Measurements from ENCODE around the gene C20orf202. TPM values are rescaled to one million over a fixed set of nuclear protein-coding genes. Genes with fewer than 3 reads are reported as not detected.

Gene C20orf202
- polyA plus RNA-seq, 3 donors = 0.12 TPM; not detected in 2

- intact Hi-C loops (cut with micrococcal nuclease) = no loop called here
- no peak for TF ChIP-seq CTCF (IDR thresholded peaks at IDR 0.05)
- 54% methylated on average over 11 of the region's 13 CpGs for WGBS (ENCODE audit: insufficient coverage)
Measured at GRCh38 chr20:1184260-1184637, 19.0 kb upstream of the C20orf202 start.

DNA sequence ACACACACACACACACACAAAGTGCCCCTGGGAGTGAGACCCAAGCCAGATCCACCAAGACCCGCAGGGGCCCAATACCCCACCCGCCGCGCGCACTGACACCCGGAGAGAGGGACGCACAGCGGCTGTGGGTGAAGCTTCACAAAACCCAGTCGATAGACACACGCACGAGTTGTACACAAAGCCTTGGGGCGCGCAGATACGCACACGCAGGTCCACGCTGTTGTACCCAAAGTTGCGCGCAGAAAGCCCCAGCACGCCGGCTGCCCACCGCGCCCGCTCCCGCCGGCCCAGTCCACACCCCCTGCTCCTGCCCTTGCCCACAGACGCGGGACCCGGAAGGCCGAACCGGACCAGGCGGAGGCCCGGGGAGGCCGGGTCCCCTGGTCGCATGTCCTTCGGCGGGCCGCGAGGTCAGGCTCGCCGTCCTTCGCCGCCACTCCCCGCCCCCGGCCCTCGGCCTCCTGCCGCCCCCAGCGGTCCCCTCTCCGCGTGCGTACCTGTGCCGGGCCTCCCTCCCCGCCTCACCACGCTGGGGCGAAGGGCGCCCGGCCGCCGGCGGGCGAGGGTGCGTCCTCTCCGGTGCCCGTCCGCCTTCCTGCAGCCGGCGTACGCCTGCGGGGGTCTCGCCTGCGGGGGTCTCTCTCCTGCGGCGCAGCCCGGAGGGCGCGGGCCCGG lies 18.5 kb upstream of the C20orf202 start, which contains the start of gene TMEM74B:
TMEM74B (minus strand) TSS at position 344 of the 678 bp plus-strand sequence. CDS start 1,180 bp downstream, outside the sequence.
- H3K27ac ChIP-seq (ENCODE audit: low read depth in 1 of 2, low read length in 2 of 2) = no peak within 1 kb of the TSS
- peak within 1 kb of the TSS; percentile 36 for H3K4me2 ChIP-seq (replicated peaks; ENCODE audit: extremely low read depth, low read length, poor library complexity, severe bottlenecking)
- H3K27me3 ChIP-seq (ENCODE audit: control insufficient read depth in 2 of 2, insufficient read depth in 2 of 2, low read length in 2 of 2) = peaks cover 25 to 37% of the 10 kb centered on the region in 2 donors
- intact Hi-C loops (cut with micrococcal nuclease) = no loop called here
- no peak within 1 kb of the TSS for H2AFZ ChIP-seq (ENCODE audit: insufficient read depth, low read depth, low read length, poor library complexity, severe bottlenecking)
- no peak within 1 kb of the TSS for H3K27ac Mint-ChIP-seq
- peaks cover under 1 to 11% (median 5%) of the 10 kb centered on the region in 7 donors for H3K9me3 Mint-ChIP-seq
- H3K36me3 Mint-ChIP-seq = peaks cover 5 to 16% of the 10 kb centered on the region in 2 donors
- WGBS (ENCODE audit: insufficient coverage) = 2% methylated on average over 74 of the region's 76 CpGs
- no peaks in the 10 kb centered on the region for H4K20me1 ChIP-seq (ENCODE audit: insufficient read depth, low read length)
- no peaks in the 10 kb centered on the region for H3K79me2 ChIP-seq (ENCODE audit: insufficient read depth, low read length)
- no peak for TF ChIP-seq CTCF (IDR thresholded peaks at IDR 0.05)
- DNase-seq = no peak
- H3K4me3 ChIP-seq (replicated peaks in 1 of 3; ENCODE audit: low read depth in 2 of 3, low read length in 3 of 3) = no peak within 1 kb of the TSS
- H3K4me3 Mint-ChIP-seq = peak within 1 kb of the TSS; percentile 63 to 86
- H3K4me1 ChIP-seq (ENCODE audit: control insufficient read depth in 1 of 2, insufficient read depth in 2 of 2, low read length in 2 of 2) = peaks cover 7 to 14% of the 10 kb centered on the region in 2 donors
- H3K27me3 Mint-ChIP-seq (ENCODE audit: low read depth in 3 of 3) = peaks cover 30 to 33% (median 32%) of the 10 kb centered on the region in 3 donors
- H3K4me1 Mint-ChIP-seq = peaks cover 19% of the 10 kb centered on the region
- H3K9ac ChIP-seq (ENCODE audit: insufficient read depth, low read length, poor library complexity, severe bottlenecking) = no peak within 1 kb of the TSS
- no peaks in the 10 kb centered on the region for H3K36me3 ChIP-seq (replicated peaks in 1 of 2; ENCODE audit: control insufficient read depth in 1 of 2, insufficient read depth in 2 of 2, low read length in 2 of 2)
- no peaks in the 10 kb centered on the region for H3K9me3 ChIP-seq (replicated peaks in 1 of 2; ENCODE audit: control insufficient read depth in 1 of 2, insufficient read depth in 1 of 2, low read length in 2 of 2)

More at GRCh38 chr20:1184260-1184637, 19.0 kb upstream of the C20orf202 start:
- H3K27ac Mint-ChIP-seq = no peak overlapping the region
- Histone ChIP-seq H3K79me2 (ENCODE audit: insufficient read depth, low read length) (no peaks in the 10 kb centered on the region), H3K27me3 (ENCODE audit: control insufficient read depth in 2 of 2, insufficient read depth in 2 of 2, low read length in 2 of 2) (peaks cover 25 to 37% of the 10 kb centered on the region in 2 donors), H4K20me1 (ENCODE audit: insufficient read depth, low read length) (no peaks in the 10 kb centered on the region), H3K9me3 (replicated peaks in 1 of 2; ENCODE audit: control insufficient read depth in 1 of 2, insufficient read depth in 1 of 2, low read length in 2 of 2) (no peaks in the 10 kb centered on the region), H2AFZ (ENCODE audit: insufficient read depth, low read depth, low read length, poor library complexity, severe bottlenecking) (no peak overlapping the region), H3K4me2 (replicated peaks; ENCODE audit: extremely low read depth, low read length, poor library complexity, severe bottlenecking) (no peak overlapping the region), H3K9ac (ENCODE audit: insufficient read depth, low read length, poor library complexity, severe bottlenecking) (no peak overlapping the region), H3K27ac (ENCODE audit: low read depth in 1 of 2, low read length in 2 of 2) (no peak overlapping the region), H3K4me3 (replicated peaks in 1 of 3; ENCODE audit: low read depth in 2 of 3, low read length in 3 of 3) (no peak overlapping the region), H3K4me1 (ENCODE audit: control insufficient read depth in 1 of 2, insufficient read depth in 2 of 2, low read length in 2 of 2) (peaks cover 7 to 14% of the 10 kb centered on the region in 2 donors), H3K36me3 (replicated peaks in 1 of 2; ENCODE audit: control insufficient read depth in 1 of 2, insufficient read depth in 2 of 2, low read length in 2 of 2) (no peaks in the 10 kb centered on the region)
- H3K9me3 Mint-ChIP-seq = peaks cover 0 to 8% (median 5%) of the 10 kb centered on the region in 7 donors
- H3K36me3 Mint-ChIP-seq = peaks cover 5 to 16% of the 10 kb centered on the region in 2 donors
- H3K27me3 Mint-ChIP-seq (ENCODE audit: low read depth in 3 of 3) = peaks cover 30 to 33% (median 32%) of the 10 kb centered on the region in 3 donors
- H3K4me3 Mint-ChIP-seq = peak overlapping the region; percentile 27 to 84
- DNase-seq = no peak
- H3K4me1 Mint-ChIP-seq = peaks cover 16% of the 10 kb centered on the region
